ENCODE data around the gene AP2A2. TPM values are rescaled to one million over a fixed set of nuclear protein-coding genes. Genes with fewer than 3 reads are reported as not detected.

AP2A2 gene
- polyA plus RNA-seq, 3 donors from 2014 or later = 2.5 to 11.0 (median 7.1) TPM

DNA sequence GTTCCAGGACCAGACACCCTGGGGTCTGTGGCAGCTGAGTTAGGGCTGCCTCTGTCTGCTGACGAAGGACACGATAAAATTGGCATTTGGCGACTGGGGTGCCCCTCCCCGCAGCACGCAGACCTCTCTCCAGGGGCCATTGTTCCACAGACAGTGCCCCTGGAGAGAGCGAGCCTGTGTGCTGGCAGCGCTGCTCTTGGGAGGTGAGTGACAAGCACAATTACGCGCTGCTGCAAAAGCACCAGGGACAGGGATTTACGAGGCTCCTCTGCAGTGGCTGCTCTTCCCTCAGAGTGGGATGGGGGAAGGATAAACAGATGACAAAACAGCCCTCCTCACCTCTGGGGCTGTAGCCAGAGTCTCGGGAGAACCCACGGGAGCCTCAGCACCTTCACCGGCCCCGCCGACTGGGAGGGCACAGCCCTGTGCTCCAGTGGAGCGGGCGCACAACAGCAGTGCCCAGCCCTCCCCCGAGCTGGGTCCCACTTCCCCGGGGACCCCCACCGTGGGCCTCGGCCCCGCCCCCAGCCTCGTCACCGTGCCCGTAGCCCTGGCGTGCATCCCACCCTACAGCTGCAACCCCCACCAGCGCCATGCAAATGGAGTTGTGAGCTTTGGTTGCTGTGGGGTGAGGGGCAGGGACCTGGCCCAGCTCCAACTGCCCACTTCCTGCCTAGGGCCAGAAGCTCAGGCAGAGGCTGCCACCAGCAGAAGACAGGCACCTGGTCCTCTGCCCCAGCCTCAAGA lies 34.7 kb upstream of the AP2A2 start:
- H3K4me1 Mint-ChIP-seq = no peaks in the 10 kb centered on the region
- DNase-seq = no peak
- no peaks in the 10 kb centered on the region for H3K9me3 Mint-ChIP-seq

DNA sequence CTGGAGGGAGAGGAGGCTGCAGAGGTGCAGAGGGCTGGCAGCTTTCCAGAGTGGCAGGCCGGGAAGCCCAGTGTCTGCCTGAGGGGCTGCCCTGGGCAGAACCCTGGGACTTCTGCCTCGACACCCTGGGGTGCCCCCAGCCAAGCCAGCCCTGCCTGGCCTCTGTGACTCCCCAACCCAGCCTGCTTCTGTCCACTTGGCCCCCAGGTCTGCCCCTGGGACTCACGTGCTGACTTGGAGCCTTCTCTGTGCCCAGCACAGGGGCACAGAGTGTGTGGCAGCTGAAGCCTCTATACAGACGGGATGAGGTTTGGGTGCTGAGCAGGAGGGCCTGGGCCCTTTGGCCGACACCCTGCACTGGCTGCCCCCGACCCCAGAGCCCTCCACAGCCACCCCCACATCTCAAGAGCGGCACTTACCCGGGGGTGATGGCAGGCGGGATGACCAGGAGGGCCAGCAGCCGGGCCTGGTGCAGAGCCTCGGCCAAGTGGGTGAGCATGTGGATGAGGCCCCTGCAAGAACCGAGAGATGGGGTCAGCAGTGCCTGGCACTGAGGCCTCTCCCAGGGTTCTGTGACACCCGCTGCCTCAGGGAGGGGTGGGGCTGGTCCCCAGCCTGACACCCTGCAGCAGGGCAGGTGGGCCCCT lies 32.5 kb upstream of the AP2A2 start:
- no peaks in the 10 kb centered on the region for H3K9me3 Mint-ChIP-seq
- no peak overlapping the region for H3K27ac Mint-ChIP-seq
- no peak overlapping the region for H3K4me3 Mint-ChIP-seq
- DNase-seq = no peak
- H3K36me3 Mint-ChIP-seq = no peaks in the 10 kb centered on the region
- peaks cover 0 to 2% (median 0%) of the 10 kb centered on the region in 3 donors for H3K27me3 Mint-ChIP-seq (ENCODE audit: low read depth in 3 of 3)
- H3K4me1 Mint-ChIP-seq = no peaks in the 10 kb centered on the region

More for the DNA sequence above, 34.7 kb upstream of the AP2A2 start:
- Mint-ChIP-seq H3K4me3 (no peak overlapping the region), H3K27me3 (ENCODE audit: low read depth in 3 of 3) (peaks cover 0 to 2% (median 0%) of the 10 kb centered on the region in 3 donors), H3K27ac (no peak overlapping the region), H3K36me3 (peaks cover 0 to 4% (median 0%) of the 10 kb centered on the region in 3 donors)

GRCh38 chr11:894575-895201 lies 31.0 kb upstream of the AP2A2 start:
- no peak overlapping the region for H3K27ac Mint-ChIP-seq
- no peak for DNase-seq
- H3K36me3 Mint-ChIP-seq = no peaks in the 10 kb centered on the region
- no peaks in the 10 kb centered on the region for H3K4me1 Mint-ChIP-seq
- H3K4me3 Mint-ChIP-seq = no peak overlapping the region
- H3K27me3 Mint-ChIP-seq (ENCODE audit: low read depth in 3 of 3) = no peaks in the 10 kb centered on the region
- no peaks in the 10 kb centered on the region for H3K9me3 Mint-ChIP-seq

GRCh38 chr11:895331-896110 lies 30.1 kb upstream of the AP2A2 start:
- no peaks in the 10 kb centered on the region for H3K36me3 Mint-ChIP-seq
- H3K27me3 Mint-ChIP-seq (ENCODE audit: low read depth in 3 of 3) = no peaks in the 10 kb centered on the region
- H3K4me1 Mint-ChIP-seq = no peaks in the 10 kb centered on the region
- no peak for DNase-seq
- H3K9me3 Mint-ChIP-seq = no peaks in the 10 kb centered on the region
- no peak overlapping the region for H3K27ac Mint-ChIP-seq
- no peak overlapping the region for H3K4me3 Mint-ChIP-seq

GRCh38 chr11:897253-898142 lies 28.2 kb upstream of the AP2A2 start:
- H3K27ac Mint-ChIP-seq = no peak overlapping the region
- H3K4me1 Mint-ChIP-seq = peaks cover 7 to 10% of the 10 kb centered on the region in 2 donors
- H3K9me3 Mint-ChIP-seq = no peaks in the 10 kb centered on the region
- H3K36me3 Mint-ChIP-seq = peaks cover 5 to 8% (median 6%) of the 10 kb centered on the region in 3 donors
- no peaks in the 10 kb centered on the region for H3K27me3 Mint-ChIP-seq (ENCODE audit: low read depth in 3 of 3)
- H3K4me3 Mint-ChIP-seq = no peak overlapping the region
- no peak for DNase-seq

GRCh38 chr11:898143-898511 lies 27.5 kb upstream of the AP2A2 start:
- Mint-ChIP-seq H3K27me3 (ENCODE audit: low read depth in 3 of 3) (no peaks in the 10 kb centered on the region), H3K9me3 (no peaks in the 10 kb centered on the region), H3K4me1 (peaks cover 7 to 10% of the 10 kb centered on the region in 2 donors), H3K36me3 (peaks cover 5 to 12% (median 8%) of the 10 kb centered on the region in 3 donors), H3K4me3 (no peak overlapping the region), H3K27ac (no peak overlapping the region)
- DNase-seq = no peak

DNA sequence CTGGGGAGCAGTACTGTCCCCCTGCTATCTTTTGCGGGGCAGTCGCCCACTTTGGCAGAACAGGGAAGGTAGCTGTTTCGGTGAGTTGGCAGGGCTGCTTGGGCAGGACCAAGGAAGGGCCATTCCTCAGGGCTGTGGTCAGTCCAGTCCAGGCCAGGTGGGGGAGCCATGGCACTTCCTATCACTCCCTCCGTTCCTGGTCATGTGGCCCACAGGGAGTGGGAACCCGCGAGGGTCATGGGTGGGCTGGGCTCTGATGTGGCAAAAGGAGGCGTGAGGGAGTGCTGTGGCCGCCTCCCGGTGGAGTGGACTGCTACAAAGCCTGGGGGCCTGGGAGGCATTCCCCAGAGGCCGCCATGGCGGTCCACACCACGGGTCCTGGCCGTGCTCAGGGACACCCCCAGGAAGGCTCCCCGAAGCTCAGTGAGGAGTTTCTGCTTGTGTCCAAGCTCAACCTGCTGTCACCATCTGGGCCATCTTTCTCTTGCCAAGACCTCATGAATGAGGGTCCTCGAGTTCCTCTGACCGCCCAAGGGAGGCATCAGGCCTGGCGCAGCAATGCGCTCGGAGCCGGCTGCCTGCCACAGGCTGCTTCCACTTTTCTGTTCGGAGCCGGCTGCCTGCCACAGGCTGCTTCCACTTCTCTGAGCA lies 27.0 kb upstream of the AP2A2 start:
- Mint-ChIP-seq H3K27me3 (ENCODE audit: low read depth in 3 of 3) (no peaks in the 10 kb centered on the region), H3K4me3 (no peak overlapping the region), H3K36me3 (peaks cover 5 to 12% (median 8%) of the 10 kb centered on the region in 3 donors), H3K27ac (no peak overlapping the region), H3K9me3 (no peaks in the 10 kb centered on the region), H3K4me1 (peaks cover 7 to 10% of the 10 kb centered on the region in 2 donors)
- DNase-seq = no peak

DNA sequence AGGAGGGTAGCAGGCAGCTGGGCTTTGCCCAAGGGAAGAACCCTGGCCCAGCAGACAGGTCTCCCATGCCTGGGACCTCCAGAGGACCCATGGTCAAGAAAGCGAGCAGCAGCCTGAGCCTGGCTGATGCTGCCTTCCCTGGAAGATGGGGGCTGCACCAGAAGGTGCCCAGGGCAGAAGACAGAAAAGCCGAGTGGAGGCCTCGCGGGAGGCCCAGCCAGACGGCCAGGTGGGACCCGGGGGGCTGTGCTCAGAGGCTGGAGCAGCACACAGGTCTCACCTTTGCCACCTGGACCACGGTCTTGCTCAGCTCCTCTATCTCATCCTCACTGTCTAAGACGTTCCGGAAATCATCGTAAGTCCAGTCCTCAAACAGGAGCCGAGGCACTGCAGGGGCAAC lies 25.9 kb upstream of the AP2A2 start:
- Mint-ChIP-seq H3K27me3 (ENCODE audit: low read depth in 3 of 3) (peaks cover 0 to 3% (median 0%) of the 10 kb centered on the region in 3 donors), H3K27ac (no peak overlapping the region), H3K36me3 (peaks cover 10 to 17% (median 12%) of the 10 kb centered on the region in 3 donors), H3K9me3 (no peaks in the 10 kb centered on the region), H3K4me1 (peaks cover 7 to 10% of the 10 kb centered on the region in 2 donors), H3K4me3 (no peak overlapping the region)
- no peak for DNase-seq

- Mint-ChIP-seq H3K4me3 (no peak overlapping the region), H3K27ac (no peak overlapping the region), H3K4me1 (peaks cover 7 to 12% of the 10 kb centered on the region in 2 donors), H3K36me3 (peaks cover 10 to 17% (median 12%) of the 10 kb centered on the region in 3 donors), H3K9me3 (no peaks in the 10 kb centered on the region), H3K27me3 (ENCODE audit: low read depth in 3 of 3) (peaks cover 0 to 3% (median 0%) of the 10 kb centered on the region in 3 donors)
- no peak for DNase-seq
Observed at GRCh38 chr11:900545-900944, 25.1 kb upstream of the AP2A2 start.

DNA sequence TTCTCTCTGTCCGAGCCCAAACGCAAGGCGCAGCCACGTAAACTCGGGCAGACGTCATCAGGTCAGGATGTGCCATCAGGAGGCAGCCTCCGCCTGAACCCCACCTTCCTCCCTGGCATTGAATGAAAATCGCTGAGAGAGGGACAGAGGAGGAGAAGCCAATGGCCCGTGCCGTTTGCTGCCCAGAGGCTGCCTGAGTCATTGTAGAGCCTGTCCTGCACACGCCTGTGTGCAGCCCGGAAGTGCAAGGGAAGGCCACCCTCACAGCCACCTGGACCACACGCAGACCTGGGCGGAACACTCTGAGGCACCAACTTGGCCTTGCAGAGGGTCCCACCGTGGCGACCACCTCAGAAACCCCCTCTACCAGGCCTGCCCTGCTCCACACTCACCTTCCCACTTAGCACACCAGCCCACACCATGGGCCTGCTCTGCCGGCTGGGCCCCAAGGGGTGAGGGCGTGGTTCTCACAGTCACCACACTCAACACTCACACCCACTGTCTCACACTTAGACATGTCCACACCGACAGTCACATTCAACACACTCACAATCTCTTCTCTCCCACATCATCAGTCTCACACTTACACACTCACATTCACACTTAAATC lies 24.1 kb upstream of the AP2A2 start:
- Mint-ChIP-seq H3K27me3 (ENCODE audit: low read depth in 3 of 3) (peaks cover 0 to 3% (median 2%) of the 10 kb centered on the region in 3 donors), H3K4me3 (no peak overlapping the region), H3K36me3 (peaks cover 10 to 17% (median 12%) of the 10 kb centered on the region in 3 donors), H3K27ac (peak overlapping the region; percentile 1 to 74 (median 52)), H3K4me1 (peaks cover 10 to 15% of the 10 kb centered on the region in 2 donors), H3K9me3 (no peaks in the 10 kb centered on the region)
- no peak for DNase-seq

GRCh38 chr11:904380-904779 lies 21.3 kb upstream of the AP2A2 start:
- Mint-ChIP-seq H3K27ac (no peak overlapping the region), H3K4me3 (no peak overlapping the region), H3K27me3 (ENCODE audit: low read depth in 3 of 3) (peaks cover 0 to 3% (median 2%) of the 10 kb centered on the region in 3 donors), H3K36me3 (peaks cover 10 to 17% (median 12%) of the 10 kb centered on the region in 3 donors), H3K9me3 (no peaks in the 10 kb centered on the region), H3K4me1 (peaks cover 16 to 21% of the 10 kb centered on the region in 2 donors)
- DNase-seq = no peak

- peaks cover 2 to 4% (median 3%) of the 10 kb centered on the region in 3 donors for H3K27me3 Mint-ChIP-seq (ENCODE audit: low read depth in 3 of 3)
- H3K4me1 Mint-ChIP-seq = peaks cover 22 to 26% of the 10 kb centered on the region in 2 donors
- H3K4me3 Mint-ChIP-seq = no peak overlapping the region
Observed at GRCh38 chr11:905952-906351, 19.7 kb upstream of the AP2A2 start.

More at GRCh38 chr11:905952-906351, 19.7 kb upstream of the AP2A2 start:
- H3K9me3 Mint-ChIP-seq = no peaks in the 10 kb centered on the region
- DNase-seq = no peak
- peaks cover 10 to 17% (median 12%) of the 10 kb centered on the region in 3 donors for H3K36me3 Mint-ChIP-seq
- no peak overlapping the region for H3K27ac Mint-ChIP-seq

Measured in immature natural killer cell (primary cell).